GM18873 (cell line): Measurements from ENCODE around the gene NLRP3.
"Not testable (repeated sequence)": the region's sequence is repeated elsewhere in the genome, so short reads cannot be mapped to it uniquely, and the experiment has no call there.

Source experiments
- ATAC-seq: cut with Tn5 transposase; IDR thresholded peaks from one replicate; pipeline ENCODE4 v1.9.1; 2021; ENCODE audit warnings: mild to moderate bottlenecking, moderate library complexity, moderate number of reproducible peaks; ENCODE audit not compliant: unreplicated experiment, low FRiP score

Gene NLRP3

GRCh38 chr1:247465796-247466195 lies 49.8 kb downstream of the NLRP3 start:
- no peak for ATAC-seq

- ATAC-seq = no peak
Observed at GRCh38 chr1:247467129-247467528, 51.2 kb downstream of the NLRP3 start.

GRCh38 chr1:247468481-247469140 lies 52.6 kb downstream of the NLRP3 start:
- ATAC-seq = no peak

GRCh38 chr1:247469141-247469535 lies 53.2 kb downstream of the NLRP3 start:
- ATAC-seq = no peak

- ATAC-seq = not testable (repeated sequence)
Observed at GRCh38 chr1:247470942-247471429, 55.0 kb downstream of the NLRP3 start.

- no peak for ATAC-seq
Observed at GRCh38 chr1:247471445-247472016, 55.6 kb downstream of the NLRP3 start.

GRCh38 chr1:247472035-247472434 lies 56.1 kb downstream of the NLRP3 start:
- no peak for ATAC-seq

GRCh38 chr1:247474367-247474766 lies 58.4 kb downstream of the NLRP3 start:
- ATAC-seq = no peak

GRCh38 chr1:247475793-247476192 lies 59.8 kb downstream of the NLRP3 start:
- ATAC-seq = no peak

GRCh38 chr1:247476328-247477058 lies 60.5 kb downstream of the NLRP3 start:
- ATAC-seq = not testable (repeated sequence)

- ATAC-seq = no peak
Observed at GRCh38 chr1:247482747-247483146, 66.8 kb downstream of the NLRP3 start.

- no peak for ATAC-seq
Observed at GRCh38 chr1:247487057-247487456, 71.1 kb downstream of the NLRP3 start.

GRCh38 chr1:247491328-247491727 lies 75.4 kb downstream of the NLRP3 start:
- no peak for ATAC-seq

GRCh38 chr1:247493106-247493505 lies 77.1 kb downstream of the NLRP3 start:
- ATAC-seq = no peak

- ATAC-seq = no peak
Observed at GRCh38 chr1:247494767-247495166, 78.8 kb downstream of the NLRP3 start.

- ATAC-seq = no peak
Observed at GRCh38 chr1:247496581-247497285, 80.8 kb downstream of the NLRP3 start.
